Measurements from ENCODE around the gene PUSL1.

Gene PUSL1

DNA sequence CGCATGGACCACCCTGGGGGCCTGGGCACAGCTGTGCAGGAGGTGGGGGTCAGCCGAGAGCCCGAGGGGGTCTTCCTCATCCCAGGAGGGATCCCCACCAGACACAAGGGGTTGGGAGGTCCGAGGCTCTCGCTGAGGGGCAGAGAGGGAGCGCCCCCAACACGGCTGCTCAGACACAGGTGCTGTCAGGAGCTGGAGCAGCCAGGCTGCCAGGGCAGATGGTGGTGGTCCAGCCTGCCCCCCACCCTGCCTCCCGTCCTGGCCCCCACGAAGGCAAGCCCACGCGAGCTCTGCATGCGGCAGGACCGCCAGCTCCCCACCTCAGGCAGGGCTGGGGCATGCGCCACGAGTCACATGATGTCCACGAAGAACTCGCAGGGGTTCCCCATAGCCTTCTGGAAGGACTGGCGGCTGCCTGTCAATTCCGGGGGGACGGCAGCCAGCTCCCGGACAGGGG is 27.4 kb downstream of the PUSL1 start:
- no peak for DNase-seq (ENCODE audit: extremely low read depth in 1 of 2, low read depth in 1 of 2)

DNA sequence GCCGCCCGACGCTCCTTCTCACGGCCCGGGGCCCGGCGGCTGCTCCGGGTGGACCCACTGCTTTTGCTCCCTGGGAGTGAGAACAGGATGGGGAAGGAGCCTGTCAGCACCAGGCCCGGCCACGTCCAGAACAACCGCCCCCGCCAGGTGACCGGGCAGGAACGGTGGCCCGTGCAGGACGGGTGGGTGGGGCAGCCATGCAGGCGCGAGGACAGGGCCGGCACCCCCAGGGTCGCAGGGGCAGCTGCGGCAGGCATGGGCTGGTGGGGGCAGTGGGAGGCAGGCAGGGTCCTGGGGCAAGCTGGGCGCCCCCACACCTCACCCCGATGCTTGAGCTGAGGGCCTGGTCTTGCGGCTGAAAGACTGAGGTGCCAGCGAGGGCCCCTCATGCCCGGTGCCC is 28.0 kb downstream of the PUSL1 start:
- DNase-seq (ENCODE audit: extremely low read depth in 1 of 2, low read depth in 1 of 2): no peak

DNA sequence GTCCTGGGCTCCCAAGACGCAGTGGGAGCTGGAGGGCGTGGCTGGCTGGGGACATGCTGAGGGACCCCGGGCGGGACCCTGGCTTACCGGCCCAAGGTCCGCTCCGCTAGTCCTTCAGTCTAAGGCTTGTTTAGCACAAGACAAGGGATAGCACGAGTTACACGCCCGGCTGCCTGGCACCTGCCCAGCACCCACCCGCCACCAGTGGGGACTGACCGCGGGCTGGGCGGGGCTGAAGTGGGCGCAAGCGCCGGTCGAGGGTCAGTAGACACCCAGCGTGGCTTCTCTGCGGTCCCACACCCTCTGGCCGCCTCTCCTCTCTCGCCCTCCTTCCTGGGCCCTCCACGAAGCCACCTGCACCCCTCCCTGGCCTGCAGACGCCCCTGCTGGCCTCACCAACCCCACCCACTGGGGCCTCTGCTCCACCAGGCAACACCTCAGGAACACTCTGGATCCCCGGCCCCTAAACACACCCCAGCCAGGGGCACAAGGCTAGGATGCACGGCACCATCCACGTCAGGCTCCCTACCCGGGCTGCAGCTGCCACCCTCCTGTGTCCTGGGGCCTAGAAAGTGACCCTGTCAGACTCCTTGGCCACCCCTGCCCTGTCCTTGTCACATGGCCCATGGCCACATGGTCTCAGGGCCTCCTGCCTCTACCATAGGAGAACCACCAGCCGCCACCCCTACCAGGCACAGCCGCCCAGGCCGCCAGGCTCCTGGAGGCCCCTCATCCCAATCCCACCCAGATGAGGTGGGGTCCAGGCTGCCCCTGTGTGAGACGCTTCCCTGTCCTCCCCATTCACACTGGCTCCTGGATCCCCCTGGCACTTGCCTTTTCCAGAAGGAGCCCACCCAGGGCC is 28.8 kb downstream of the PUSL1 start:
- no peak for DNase-seq (ENCODE audit: extremely low read depth in 1 of 2, low read depth in 1 of 2)

- DNase-seq (ENCODE audit: extremely low read depth in 1 of 2, low read depth in 1 of 2): no peak
These were observed 29.4 kb downstream of the PUSL1 start for GRCh38 chr1:1337793-1338147.

- no peak for DNase-seq (ENCODE audit: extremely low read depth in 1 of 2, low read depth in 1 of 2)
These were observed 29.9 kb downstream of the PUSL1 start for GRCh38 chr1:1338278-1338677.

DNA sequence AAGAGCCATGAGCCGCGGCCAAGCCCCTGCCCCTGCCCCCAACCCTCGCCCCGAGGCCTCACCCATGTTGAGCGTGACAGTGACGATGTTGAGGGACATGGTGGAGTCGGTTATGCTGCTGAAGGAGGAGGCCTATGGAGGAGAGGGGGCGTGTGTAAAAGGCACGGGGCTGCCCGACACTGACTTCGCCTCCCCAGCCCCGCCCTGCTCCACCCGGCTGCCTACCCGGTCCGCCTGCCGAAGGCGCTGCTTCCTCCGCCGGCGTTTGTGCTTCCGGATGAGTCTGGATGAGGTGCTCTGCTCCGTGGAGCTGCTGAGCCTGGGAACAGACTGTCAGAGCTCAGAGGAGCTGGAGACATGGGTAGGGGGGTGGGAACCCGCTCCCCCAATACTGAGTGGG is 31.8 kb downstream of the PUSL1 start:
- DNase-seq (ENCODE audit: extremely low read depth in 1 of 2, low read depth in 1 of 2): no peak

- no peak for DNase-seq (ENCODE audit: extremely low read depth in 1 of 2, low read depth in 1 of 2)
These were observed 32.6 kb downstream of the PUSL1 start for GRCh38 chr1:1340791-1341548.

GRCh38 chr1:1341549-1342021 is 33.2 kb downstream of the PUSL1 start:
- DNase-seq (ENCODE audit: extremely low read depth in 1 of 2, low read depth in 1 of 2): no peak

DNA sequence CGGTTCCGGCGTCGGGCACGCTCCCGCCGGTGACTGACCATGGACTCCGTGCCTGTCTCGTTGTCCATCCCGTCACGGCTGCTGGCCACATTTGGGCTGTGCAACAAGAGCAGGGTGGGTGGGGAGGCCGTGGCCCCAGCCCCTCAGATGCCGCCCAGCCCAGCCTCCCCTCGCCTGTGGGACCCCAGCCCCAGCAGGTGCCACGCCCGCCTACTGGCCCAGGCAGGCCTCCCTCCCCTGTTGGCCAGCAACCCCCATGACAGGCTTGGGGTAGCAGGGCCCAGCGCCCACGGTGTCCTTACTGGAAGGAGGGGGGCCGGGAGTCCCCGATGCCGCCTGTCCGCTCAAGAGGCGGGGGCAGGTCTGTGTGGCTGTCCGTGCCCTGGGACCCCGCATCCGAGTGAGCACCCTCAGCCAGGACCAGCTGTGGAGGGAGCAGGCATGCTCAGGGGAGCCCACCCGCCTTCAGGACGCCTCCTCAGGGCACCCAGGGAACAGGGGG is 33.7 kb downstream of the PUSL1 start:
- no peak for DNase-seq (ENCODE audit: extremely low read depth in 1 of 2, low read depth in 1 of 2)

DNA sequence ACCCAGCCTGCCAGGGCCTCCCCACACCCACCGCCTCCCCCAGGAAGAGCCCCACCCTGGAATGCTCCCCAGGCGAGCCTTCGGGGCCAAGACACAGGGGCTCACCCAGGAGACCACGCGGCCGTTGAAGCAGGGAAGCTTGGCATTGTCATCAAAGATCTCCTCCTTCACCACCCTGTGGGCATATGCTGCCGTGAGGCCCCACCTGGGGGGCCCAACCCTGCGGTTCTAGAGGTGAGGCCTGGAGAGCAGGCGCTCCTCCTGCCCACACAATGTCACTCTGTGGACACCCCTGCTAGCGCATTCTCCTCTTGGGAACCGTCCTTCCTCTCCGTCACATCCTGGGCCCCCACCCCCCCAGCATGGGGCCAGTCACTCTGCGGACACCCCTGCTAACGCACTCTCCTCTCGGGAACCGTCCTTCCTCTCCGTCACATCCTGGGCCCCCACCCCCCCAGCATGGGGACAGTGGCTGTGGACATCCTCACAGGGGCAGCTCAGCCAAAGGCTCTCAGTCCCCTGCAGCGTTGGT is 34.3 kb downstream of the PUSL1 start:
- DNase-seq (ENCODE audit: extremely low read depth in 1 of 2, low read depth in 1 of 2): no peak

DNA sequence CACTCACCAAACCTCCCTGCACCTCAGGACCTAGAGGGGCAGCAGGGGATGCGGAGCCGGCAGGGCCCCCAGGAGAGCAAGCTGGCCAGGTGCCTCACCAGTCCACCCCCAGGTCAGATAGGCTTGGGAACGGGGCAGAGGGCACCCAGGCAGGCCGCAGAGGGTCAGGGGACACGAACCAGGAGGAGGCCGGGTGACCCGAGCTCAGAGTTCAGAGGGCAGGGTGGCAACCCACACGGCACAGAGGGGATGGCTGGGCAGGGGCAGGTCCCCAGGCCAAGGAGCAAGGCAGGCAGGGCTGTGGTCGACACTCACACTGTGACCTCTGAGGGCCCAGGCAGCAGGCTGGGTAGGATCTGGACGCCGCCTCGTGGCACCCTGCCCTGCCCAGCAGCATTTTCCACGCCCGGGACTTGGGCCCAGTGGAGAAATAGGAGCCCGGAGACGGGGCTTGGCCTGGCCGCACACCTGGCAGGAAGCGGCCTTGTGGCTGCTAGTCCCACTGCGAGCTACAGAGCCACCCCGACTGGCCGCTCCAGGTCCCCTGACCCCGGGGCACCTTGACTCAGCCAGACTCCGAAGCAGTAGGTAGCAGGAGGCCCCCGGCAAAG is 35.5 kb downstream of the PUSL1 start:
- DNase-seq (ENCODE audit: extremely low read depth in 1 of 2, low read depth in 1 of 2): no peak

- DNase-seq (ENCODE audit: extremely low read depth in 1 of 2, low read depth in 1 of 2): no peak
These were observed 36.4 kb downstream of the PUSL1 start for GRCh38 chr1:1344655-1345361.

- no peak for DNase-seq (ENCODE audit: extremely low read depth in 1 of 2, low read depth in 1 of 2)
These were observed 37.0 kb downstream of the PUSL1 start for GRCh38 chr1:1345384-1345783.

GRCh38 chr1:1345860-1346500 is 37.6 kb downstream of the PUSL1 start:
- DNase-seq (ENCODE audit: extremely low read depth in 1 of 2, low read depth in 1 of 2): no peak

- DNase-seq (ENCODE audit: extremely low read depth in 1 of 2, low read depth in 1 of 2): no peak
These were observed 38.1 kb downstream of the PUSL1 start for GRCh38 chr1:1346501-1346890.

- DNase-seq (ENCODE audit: extremely low read depth in 1 of 2, low read depth in 1 of 2): no peak
These were observed 38.7 kb downstream of the PUSL1 start for GRCh38 chr1:1347026-1347595.

GRCh38 chr1:1347663-1348419 is 39.4 kb downstream of the PUSL1 start:
- no peak for DNase-seq (ENCODE audit: extremely low read depth in 1 of 2, low read depth in 1 of 2)

DNA sequence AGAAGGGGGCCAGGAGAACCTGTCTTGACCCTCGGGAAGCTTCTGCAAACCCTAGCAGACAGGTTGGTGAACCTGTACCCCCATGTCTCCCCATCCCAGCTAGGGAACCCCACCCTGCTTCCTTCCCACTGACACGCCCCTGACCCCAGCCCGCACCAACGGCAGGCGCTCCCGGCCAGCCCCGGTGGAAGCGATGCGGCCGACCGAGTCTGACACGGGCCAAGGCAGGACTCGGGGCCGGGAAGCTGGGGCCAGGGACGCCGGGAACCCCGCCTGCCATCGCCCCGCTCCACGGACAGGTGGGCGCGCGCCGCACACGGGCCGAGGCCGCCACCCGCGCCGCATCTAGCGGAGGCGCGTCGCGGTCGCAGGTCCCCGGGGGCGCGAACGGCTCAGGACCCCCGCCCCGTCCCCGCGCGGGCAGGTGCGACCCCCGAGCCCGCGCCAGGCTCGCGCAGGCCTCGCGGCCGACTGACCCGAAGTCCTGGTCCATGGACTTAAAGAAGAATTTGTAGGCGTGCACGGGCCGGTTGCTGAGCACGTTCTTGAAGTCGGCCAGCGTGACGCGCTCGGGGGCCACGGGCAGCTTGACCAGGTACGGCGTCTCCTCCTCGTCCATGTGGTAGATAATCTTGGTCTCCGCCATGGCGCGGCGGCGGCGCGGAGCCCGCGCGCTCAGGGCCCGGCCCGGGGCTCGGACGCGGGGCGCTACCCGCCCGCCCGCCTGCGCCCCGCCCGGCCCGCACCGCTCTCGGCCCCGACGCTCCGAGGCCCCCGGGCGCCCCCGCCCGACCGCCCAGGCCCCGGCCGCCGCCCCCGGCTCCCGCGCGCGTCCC is 40.2 kb downstream of the PUSL1 start:
- DNase-seq (ENCODE audit: extremely low read depth in 1 of 2, low read depth in 1 of 2): no peak

Measured in activated CD8-positive, alpha-beta memory T cell treated with anti-CD3 and anti-CD28 coated beads for 1 hour (primary cell).